ENCODE measurements around the gene SLC35E3. TPM values are rescaled to one million over a fixed set of nuclear protein-coding genes. Genes with fewer than 3 reads are reported as not detected.
A peak's percentile ranks its signal among the peaks of the same experiment; 100 is the strongest.

SLC35E3 gene
- total and polyA plus RNA-seq, 2 of the 13 experiments (the other 11 are each of a cell fraction or from before 2014, with no cell fraction given): 13.0 to 22.1 TPM

DNA sequence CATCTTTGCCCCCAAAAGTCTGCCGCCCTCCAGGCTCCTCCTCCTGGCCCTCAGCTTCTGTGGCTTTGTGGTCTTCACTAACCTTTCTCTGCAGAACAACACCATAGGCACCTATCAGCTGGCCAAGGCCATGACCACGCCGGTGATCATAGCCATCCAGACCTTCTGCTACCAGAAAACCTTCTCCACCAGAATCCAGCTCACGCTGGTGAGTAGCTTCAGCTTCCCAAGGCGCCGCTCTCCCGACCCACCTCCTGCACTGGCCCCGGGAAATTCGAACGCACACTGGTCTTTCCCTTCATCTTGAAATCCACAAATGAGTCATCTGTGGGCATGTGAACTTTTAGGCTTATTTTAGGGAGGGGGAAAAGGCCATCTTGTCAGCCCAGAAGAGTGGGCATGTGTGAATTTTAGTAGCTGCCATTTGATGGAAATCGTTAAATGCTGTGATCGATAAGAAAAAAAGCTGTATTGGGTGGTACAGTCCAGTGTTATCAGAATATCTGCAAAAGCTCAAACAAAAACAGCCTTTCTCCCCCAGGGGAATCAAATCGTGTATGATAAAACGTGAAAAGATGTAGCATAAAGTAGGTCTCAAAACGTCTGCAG lies 700 bp downstream of the SLC35E3 start (continued):
- TF ChIP-seq, protein P1, sequence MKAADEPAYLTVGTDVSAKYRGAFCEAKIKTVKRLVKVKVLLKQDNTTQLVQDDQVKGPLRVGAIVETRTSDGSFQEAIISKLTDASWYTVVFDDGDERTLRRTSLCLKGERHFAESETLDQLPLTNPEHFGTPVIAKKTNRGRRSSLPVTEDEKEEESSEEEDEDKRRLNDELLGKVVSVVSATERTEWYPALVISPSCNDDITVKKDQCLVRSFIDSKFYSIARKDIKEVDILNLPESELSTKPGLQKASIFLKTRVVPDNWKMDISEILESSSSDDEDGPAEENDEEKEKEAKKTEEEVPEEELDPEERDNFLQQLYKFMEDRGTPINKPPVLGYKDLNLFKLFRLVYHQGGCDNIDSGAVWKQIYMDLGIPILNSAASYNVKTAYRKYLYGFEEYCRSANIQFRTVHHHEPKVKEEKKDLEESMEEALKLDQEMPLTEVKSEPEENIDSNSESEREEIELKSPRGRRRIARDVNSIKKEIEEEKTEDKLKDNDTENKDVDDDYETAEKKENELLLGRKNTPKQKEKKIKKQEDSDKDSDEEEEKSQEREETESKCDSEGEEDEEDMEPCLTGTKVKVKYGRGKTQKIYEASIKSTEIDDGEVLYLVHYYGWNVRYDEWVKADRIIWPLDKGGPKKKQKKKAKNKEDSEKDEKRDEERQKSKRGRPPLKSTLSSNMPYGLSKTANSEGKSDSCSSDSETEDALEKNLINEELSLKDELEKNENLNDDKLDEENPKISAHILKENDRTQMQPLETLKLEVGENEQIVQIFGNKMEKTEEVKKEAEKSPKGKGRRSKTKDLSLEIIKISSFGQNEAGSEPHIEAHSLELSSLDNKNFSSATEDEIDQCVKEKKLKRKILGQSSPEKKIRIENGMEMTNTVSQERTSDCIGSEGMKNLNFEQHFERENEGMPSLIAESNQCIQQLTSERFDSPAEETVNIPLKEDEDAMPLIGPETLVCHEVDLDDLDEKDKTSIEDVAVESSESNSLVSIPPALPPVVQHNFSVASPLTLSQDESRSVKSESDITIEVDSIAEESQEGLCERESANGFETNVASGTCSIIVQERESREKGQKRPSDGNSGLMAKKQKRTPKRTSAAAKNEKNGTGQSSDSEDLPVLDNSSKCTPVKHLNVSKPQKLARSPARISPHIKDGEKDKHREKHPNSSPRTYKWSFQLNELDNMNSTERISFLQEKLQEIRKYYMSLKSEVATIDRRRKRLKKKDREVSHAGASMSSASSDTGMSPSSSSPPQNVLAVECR (CRISPR knock-in tag; IDR thresholded peaks at IDR 0.05; ENCODE audit: borderline replicate concordance): peak; percentile 69
- TF ChIP-seq FOXO1 (CRISPR knock-in tag; IDR thresholded peaks at IDR 0.05) (no peak), CCDC6 (CRISPR knock-in tag; IDR thresholded peaks at IDR 0.05) (0 out of 2 replicates have a peak, but pooled peaks have one; percentile 20), CREM (IDR thresholded peaks at IDR 0.05) (peak; percentile 16; the same call in 1 of the 2 replicates), CREM (CRISPR knock-in tag; IDR thresholded peaks at IDR 0.05) (no peak), MAFG (CRISPR knock-in tag; IDR thresholded peaks at IDR 0.05) (no peak), ZNF816 (CRISPR knock-in tag; IDR thresholded peaks at IDR 0.05; ENCODE audit: borderline replicate concordance) (0 out of 2 replicates have a peak, but pooled peaks have one; percentile 25), ZBTB7B (CRISPR knock-in tag; IDR thresholded peaks at IDR 0.05) (no peak), IKZF4 (CRISPR knock-in tag; IDR thresholded peaks at IDR 0.05; ENCODE audit: borderline replicate concordance, low read depth, not compliant biosample characterization) (no peak)
- TF ChIP-seq, protein P2, sequence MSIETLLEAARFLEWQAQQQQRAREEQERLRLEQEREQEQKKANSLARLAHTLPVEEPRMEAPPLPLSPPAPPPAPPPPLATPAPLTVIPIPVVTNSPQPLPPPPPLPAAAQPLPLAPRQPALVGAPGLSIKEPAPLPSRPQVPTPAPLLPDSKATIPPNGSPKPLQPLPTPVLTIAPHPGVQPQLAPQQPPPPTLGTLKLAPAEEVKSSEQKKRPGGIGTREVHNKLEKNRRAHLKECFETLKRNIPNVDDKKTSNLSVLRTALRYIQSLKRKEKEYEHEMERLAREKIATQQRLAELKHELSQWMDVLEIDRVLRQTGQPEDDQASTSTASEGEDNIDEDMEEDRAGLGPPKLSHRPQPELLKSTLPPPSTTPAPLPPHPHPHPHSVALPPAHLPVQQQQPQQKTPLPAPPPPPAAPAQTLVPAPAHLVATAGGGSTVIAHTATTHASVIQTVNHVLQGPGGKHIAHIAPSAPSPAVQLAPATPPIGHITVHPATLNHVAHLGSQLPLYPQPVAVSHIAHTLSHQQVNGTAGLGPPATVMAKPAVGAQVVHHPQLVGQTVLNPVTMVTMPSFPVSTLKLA (IDR thresholded peaks at IDR 0.05): no peak
- TF ChIP-seq, protein P3, sequence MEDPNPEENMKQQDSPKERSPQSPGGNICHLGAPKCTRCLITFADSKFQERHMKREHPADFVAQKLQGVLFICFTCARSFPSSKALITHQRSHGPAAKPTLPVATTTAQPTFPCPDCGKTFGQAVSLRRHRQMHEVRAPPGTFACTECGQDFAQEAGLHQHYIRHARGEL (CRISPR knock-in tag; IDR thresholded peaks at IDR 0.05): no peak
- TF ChIP-seq, protein P4, sequence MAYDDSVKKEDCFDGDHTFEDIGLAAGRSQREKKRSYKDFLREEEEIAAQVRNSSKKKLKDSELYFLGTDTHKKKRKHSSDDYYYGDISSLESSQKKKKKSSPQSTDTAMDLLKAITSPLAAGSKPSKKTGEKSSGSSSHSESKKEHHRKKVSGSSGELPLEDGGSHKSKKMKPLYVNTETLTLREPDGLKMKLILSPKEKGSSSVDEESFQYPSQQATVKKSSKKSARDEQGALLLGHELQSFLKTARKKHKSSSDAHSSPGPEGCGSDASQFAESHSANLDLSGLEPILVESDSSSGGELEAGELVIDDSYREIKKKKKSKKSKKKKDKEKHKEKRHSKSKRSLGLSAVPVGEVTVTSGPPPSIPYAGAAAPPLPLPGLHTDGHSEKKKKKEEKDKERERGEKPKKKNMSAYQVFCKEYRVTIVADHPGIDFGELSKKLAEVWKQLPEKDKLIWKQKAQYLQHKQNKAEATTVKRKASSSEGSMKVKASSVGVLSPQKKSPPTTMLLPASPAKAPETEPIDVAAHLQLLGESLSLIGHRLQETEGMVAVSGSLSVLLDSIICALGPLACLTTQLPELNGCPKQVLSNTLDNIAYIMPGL (CRISPR knock-in tag; IDR thresholded peaks at IDR 0.05; ENCODE audit: borderline replicate concordance in 1 of 2, low read depth in 1 of 2): peak in 1 of 2 experiments; percentile 22; a peak in 2 of 4 replicates
- TF ChIP-seq, protein P5, sequence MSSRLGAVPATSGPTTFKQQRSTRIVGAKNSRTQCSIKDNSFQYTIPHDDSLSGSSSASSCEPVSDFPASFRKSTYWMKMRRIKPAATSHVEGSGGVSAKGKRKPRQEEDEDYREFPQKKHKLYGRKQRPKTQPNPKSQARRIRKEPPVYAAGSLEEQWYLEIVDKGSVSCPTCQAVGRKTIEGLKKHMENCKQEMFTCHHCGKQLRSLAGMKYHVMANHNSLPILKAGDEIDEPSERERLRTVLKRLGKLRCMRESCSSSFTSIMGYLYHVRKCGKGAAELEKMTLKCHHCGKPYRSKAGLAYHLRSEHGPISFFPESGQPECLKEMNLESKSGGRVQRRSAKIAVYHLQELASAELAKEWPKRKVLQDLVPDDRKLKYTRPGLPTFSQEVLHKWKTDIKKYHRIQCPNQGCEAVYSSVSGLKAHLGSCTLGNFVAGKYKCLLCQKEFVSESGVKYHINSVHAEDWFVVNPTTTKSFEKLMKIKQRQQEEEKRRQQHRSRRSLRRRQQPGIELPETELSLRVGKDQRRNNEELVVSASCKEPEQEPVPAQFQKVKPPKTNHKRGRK (CRISPR knock-in tag; IDR thresholded peaks at IDR 0.05): no peak
- TF ChIP-seq, protein P6, sequence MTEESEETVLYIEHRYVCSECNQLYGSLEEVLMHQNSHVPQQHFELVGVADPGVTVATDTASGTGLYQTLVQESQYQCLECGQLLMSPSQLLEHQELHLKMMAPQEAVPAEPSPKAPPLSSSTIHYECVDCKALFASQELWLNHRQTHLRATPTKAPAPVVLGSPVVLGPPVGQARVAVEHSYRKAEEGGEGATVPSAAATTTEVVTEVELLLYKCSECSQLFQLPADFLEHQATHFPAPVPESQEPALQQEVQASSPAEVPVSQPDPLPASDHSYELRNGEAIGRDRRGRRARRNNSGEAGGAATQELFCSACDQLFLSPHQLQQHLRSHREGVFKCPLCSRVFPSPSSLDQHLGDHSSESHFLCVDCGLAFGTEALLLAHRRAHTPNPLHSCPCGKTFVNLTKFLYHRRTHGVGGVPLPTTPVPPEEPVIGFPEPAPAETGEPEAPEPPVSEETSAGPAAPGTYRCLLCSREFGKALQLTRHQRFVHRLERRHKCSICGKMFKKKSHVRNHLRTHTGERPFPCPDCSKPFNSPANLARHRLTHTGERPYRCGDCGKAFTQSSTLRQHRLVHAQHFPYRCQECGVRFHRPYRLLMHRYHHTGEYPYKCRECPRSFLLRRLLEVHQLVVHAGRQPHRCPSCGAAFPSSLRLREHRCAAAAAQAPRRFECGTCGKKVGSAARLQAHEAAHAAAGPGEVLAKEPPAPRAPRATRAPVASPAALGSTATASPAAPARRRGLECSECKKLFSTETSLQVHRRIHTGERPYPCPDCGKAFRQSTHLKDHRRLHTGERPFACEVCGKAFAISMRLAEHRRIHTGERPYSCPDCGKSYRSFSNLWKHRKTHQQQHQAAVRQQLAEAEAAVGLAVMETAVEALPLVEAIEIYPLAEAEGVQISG (CRISPR knock-in tag; IDR thresholded peaks at IDR 0.05): no peak

All from HepG2 (cell line).